ENCODE data around the gene TRAPPC3. TPM values are rescaled to one million over a fixed set of nuclear protein-coding genes. Genes with fewer than 3 reads are reported as not detected.

TRAPPC3 gene
- total RNA-seq, 1 donor from 2014 or later, result 52.0 TPM

DNA sequence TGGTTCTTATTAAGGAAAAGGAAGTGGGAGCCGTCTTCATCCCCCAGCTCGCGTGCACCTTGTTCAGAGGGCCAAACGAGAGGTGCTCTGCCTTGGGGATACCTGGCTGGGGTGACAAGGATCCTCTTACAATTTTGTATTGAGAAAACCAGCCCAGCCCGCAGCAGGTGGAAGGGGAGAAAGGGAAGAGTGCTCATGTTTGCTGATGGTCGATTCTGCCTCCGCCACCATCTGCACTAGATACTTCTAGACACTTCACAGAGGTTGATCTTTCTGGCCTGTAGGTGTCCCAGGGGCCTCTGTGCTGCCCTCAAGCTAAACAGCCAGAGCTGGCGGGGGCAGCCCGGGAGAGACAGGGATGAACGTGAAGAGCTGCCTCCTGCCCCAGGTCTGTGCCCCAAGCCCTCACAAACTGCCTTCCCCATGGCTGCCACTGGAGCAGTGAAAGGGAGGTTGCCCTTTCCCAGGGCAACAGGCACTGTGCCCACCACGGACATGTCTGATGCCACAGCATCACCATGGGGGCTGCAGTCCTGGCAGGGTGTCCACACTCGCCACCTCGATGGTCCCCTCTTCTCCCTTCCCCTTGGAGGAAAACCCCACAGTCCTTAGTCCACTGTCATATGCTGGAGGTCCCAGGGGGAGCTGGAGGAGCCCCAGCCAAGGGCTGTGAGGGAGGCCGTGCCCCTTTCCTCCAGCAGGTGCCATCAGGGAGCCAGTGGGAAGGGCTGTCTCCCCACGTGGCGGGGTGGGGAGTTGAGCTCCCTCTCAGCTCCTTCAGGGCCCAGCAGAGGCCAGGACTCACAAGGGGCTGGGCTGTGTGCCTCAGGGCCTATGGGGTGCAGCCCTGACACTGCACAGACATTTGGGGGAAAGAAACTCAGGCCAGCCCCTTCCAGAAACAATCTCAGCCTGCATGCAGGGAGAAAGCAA lies 52.5 kb downstream of the TRAPPC3 start:
- H3K27me3 ChIP-seq, result no peaks in the 10 kb centered on the region
- TF ChIP-seq, protein P1, sequence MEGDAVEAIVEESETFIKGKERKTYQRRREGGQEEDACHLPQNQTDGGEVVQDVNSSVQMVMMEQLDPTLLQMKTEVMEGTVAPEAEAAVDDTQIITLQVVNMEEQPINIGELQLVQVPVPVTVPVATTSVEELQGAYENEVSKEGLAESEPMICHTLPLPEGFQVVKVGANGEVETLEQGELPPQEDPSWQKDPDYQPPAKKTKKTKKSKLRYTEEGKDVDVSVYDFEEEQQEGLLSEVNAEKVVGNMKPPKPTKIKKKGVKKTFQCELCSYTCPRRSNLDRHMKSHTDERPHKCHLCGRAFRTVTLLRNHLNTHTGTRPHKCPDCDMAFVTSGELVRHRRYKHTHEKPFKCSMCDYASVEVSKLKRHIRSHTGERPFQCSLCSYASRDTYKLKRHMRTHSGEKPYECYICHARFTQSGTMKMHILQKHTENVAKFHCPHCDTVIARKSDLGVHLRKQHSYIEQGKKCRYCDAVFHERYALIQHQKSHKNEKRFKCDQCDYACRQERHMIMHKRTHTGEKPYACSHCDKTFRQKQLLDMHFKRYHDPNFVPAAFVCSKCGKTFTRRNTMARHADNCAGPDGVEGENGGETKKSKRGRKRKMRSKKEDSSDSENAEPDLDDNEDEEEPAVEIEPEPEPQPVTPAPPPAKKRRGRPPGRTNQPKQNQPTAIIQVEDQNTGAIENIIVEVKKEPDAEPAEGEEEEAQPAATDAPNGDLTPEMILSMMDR (IDR thresholded peaks at IDR 0.05), result no peak
- H3K36me3 ChIP-seq, result peaks cover 22 to 30% of the 10 kb centered on the region in 2 donors
- H3K4me1 ChIP-seq, result peaks cover 0 to 10% of the 10 kb centered on the region in 2 donors
- H3K4me3 ChIP-seq, result no peak overlapping the region
- no peak for DNase-seq (ENCODE audit: low spot score in 2 of 2)
- intact Hi-C loops (cut with DNase I), result no loop called here
- no peaks in the 10 kb centered on the region for H3K9me3 ChIP-seq
- no peak overlapping the region for H3K27ac ChIP-seq

DNA sequence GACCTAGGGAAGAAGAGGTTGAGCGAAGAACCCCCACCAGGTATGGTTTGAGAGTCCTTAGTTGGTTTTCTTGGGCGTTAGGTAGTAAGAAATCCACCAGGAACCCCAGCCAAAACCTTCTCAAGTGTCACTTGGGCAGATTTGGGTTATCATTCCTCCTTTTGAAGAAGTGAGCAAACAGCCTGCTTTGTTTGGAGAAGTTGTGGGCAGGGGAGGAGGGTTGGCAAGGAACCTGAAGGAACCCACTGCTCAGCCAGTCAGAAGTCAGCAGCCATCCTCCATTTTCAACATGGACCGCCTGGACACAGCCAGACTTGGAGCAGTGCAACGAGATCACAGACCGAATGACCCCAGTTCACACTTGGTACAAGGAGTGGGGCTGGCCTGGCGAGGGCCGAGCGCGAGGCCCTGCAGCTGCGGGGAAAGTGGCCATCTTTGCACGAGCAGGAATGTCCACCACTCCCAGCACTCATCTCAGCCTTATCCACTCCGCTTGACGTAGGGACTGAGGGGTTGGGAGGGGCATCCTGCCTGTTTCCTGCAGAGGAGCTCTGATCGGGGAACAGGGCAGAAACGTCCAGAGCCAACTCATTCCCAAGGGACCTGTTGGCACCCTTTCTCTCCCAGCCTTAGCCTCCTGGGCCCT lies 53.4 kb downstream of the TRAPPC3 start:
- TF ChIP-seq, protein P1 (IDR thresholded peaks at IDR 0.05), result no peak
- peaks cover 29 to 39% of the 10 kb centered on the region in 2 donors for H3K36me3 ChIP-seq

DNA sequence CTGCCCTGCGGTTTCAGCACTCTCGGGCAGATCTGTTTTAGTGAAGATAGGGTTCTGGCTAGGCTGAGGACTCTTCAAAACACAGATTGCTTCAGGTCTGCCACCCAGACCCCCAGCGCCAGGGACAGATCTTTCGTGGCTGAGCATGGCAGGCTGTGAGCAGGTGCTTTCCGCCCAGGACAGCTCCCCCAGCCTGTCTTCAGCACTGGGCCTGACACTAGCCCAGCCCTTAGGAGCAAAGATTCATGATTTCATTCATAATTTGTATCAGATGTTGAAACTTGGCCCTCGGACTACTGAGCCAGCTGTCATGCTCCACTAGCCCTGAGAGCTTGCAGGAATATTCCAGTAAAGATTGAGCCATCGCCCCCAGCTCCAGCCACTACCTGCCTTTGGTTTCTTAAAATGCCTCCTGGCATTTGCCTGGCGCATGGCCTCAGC lies 54.6 kb downstream of the TRAPPC3 start:
- no peak overlapping the region for H3K4me3 ChIP-seq
- peaks cover 2 to 15% of the 10 kb centered on the region in 2 donors for H3K4me1 ChIP-seq
- peaks cover 29 to 39% of the 10 kb centered on the region in 2 donors for H3K36me3 ChIP-seq
- H3K9me3 ChIP-seq, result no peaks in the 10 kb centered on the region
- no peaks in the 10 kb centered on the region for H3K27me3 ChIP-seq
- DNase-seq (ENCODE audit: low spot score in 2 of 2), result no peak
- H3K27ac ChIP-seq, result no peak overlapping the region
- intact Hi-C loops (cut with DNase I), result no loop called here
- TF ChIP-seq, protein P1 (IDR thresholded peaks at IDR 0.05), result no peak

More for the DNA sequence above, 53.4 kb downstream of the TRAPPC3 start:
- H3K4me3 ChIP-seq, result no peak overlapping the region
- no peaks in the 10 kb centered on the region for H3K9me3 ChIP-seq
- H3K4me1 ChIP-seq, result peaks cover 0 to 16% of the 10 kb centered on the region in 2 donors
- peak overlapping the region in 1 of 2 donors; percentile 11 for H3K27ac ChIP-seq
- no peak for DNase-seq (ENCODE audit: low spot score in 2 of 2)
- intact Hi-C loops (cut with DNase I), result no loop called here
- H3K27me3 ChIP-seq, result no peaks in the 10 kb centered on the region

DNA sequence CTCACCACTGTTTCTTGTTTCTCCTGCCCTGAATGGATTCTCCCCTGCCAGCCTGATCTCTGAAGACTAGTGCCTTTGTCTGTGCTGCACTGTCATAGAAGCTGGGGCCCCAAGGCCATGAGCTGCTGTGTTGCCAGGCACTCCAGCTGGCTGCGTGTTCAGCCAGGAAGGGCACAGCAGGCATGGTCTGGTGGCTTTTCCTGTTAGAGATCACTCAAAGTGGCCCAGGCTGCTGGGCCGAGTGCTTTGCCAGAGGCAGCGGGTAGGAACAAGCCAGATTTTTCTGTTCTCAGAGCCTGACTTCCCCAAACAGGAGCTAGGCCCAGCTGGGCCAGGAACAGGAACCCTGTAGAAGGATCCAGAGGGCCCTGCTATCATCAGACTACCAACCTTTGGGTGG lies 55.4 kb downstream of the TRAPPC3 start:
- peaks cover 5 to 17% of the 10 kb centered on the region in 2 donors for H3K4me1 ChIP-seq

DNA sequence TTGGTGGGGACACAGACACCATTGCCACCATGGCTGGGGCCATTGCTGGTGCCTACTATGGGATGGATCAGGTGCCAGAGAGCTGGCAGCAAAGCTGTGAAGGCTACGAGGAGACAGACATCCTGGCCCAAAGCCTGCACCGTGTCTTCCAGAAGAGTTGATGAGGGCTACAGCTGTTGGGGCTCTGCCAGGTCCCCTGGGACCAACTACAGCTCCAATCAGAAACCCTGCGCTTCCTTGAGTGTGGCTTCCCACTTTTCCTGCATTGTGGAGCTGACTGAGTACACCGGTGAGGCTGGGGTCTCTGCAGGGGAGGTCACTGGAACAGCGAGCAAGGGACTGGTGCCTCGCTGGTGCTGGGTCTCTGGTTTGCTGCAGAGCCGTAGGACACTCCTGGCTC lies 56.1 kb downstream of the TRAPPC3 start:
- H3K27me3 ChIP-seq, result no peaks in the 10 kb centered on the region
- H3K4me3 ChIP-seq, result no peak overlapping the region
- H3K4me1 ChIP-seq, result peaks cover 7 to 20% of the 10 kb centered on the region in 2 donors
- DNase-seq (ENCODE audit: low spot score in 2 of 2), result no peak
- peaks cover 29 to 39% of the 10 kb centered on the region in 2 donors for H3K36me3 ChIP-seq
- TF ChIP-seq, protein P1 (IDR thresholded peaks at IDR 0.05), result no peak
- H3K9me3 ChIP-seq, result no peaks in the 10 kb centered on the region
- intact Hi-C loops (cut with DNase I), result no loop called here
- H3K27ac ChIP-seq, result no peak overlapping the region

More for the DNA sequence above, 55.4 kb downstream of the TRAPPC3 start:
- Histone ChIP-seq H3K36me3 (peaks cover 29 to 39% of the 10 kb centered on the region in 2 donors), H3K27ac (no peak overlapping the region), H3K9me3 (no peaks in the 10 kb centered on the region), H3K27me3 (no peaks in the 10 kb centered on the region), H3K4me3 (no peak overlapping the region)
- DNase-seq (ENCODE audit: low spot score in 2 of 2), result no peak
- intact Hi-C loops (cut with DNase I), result no loop called here
- TF ChIP-seq, protein P1 (IDR thresholded peaks at IDR 0.05), result no peak
